CD4-positive, alpha-beta T cell treated with Interleukin-2 at 100 ng/mL for 4 hours (primary cell): Measurements from ENCODE around the gene THEM4.
"Not testable (repeated sequence)": the region's sequence is repeated elsewhere in the genome, so short reads cannot be mapped to it uniquely, and the experiment has no call there.

Experiments
- DNase-seq: peaks from one replicate; pipeline ENCODE4 v3.0.0-alpha.2; 2020; ENCODE audit warnings: low spot score

The THEM4 gene

GRCh38 chr1:151893176-151893924, 16.0 kb downstream of the THEM4 start:
- DNase-seq = no peak

- no peak for DNase-seq
Observed at GRCh38 chr1:151892190-151892589, 17.1 kb downstream of the THEM4 start.

GRCh38 chr1:151891512-151891911, 17.8 kb downstream of the THEM4 start:
- DNase-seq = peak; percentile 18

GRCh38 chr1:151888972-151889570, 20.2 kb downstream of the THEM4 start:
- peak; percentile 47 for DNase-seq

GRCh38 chr1:151887028-151887427, 22.3 kb downstream of the THEM4 start:
- no peak for DNase-seq

GRCh38 chr1:151885479-151885878, 23.8 kb downstream of the THEM4 start:
- DNase-seq = no peak

GRCh38 chr1:151884879-151885278, 24.4 kb downstream of the THEM4 start:
- not testable (repeated sequence) for DNase-seq

- DNase-seq = not testable (repeated sequence)
Observed at GRCh38 chr1:151884445-151884844, 24.9 kb downstream of the THEM4 start.

- DNase-seq = not testable (repeated sequence)
Observed at GRCh38 chr1:151883898-151884297, 25.4 kb downstream of the THEM4 start.

GRCh38 chr1:151882918-151883317, 26.4 kb downstream of the THEM4 start:
- DNase-seq = not testable (repeated sequence)

GRCh38 chr1:151882466-151882865, 26.8 kb downstream of the THEM4 start:
- DNase-seq = no peak

GRCh38 chr1:151881479-151881878, 27.8 kb downstream of the THEM4 start:
- no peak for DNase-seq

GRCh38 chr1:151875419-151876097, 33.8 kb downstream of the THEM4 start:
- no peak for DNase-seq

GRCh38 chr1:151872776-151873175, 36.5 kb downstream of the THEM4 start:
- DNase-seq = not testable (repeated sequence)

GRCh38 chr1:151871284-151872030, 37.9 kb downstream of the THEM4 start:
- no peak for DNase-seq

- no peak for DNase-seq
Observed at GRCh38 chr1:151868486-151868885, 40.8 kb downstream of the THEM4 start.

GRCh38 chr1:151867765-151868411, 41.4 kb downstream of the THEM4 start:
- DNase-seq = no peak

GRCh38 chr1:151867321-151867720, 42.0 kb downstream of the THEM4 start:
- no peak for DNase-seq

GRCh38 chr1:151864411-151864810, 44.9 kb downstream of the THEM4 start:
- DNase-seq = no peak

GRCh38 chr1:151862604-151863003, 46.7 kb downstream of the THEM4 start:
- DNase-seq = no peak

- DNase-seq = no peak
Observed at GRCh38 chr1:151860504-151861187, 48.7 kb downstream of the THEM4 start.
